GM13977 (cell line): ENCODE measurements around the gene ZNF341.

Experiments
- DNase-seq: peaks from one replicate; pipeline ENCODE4 v3.0.0; 2012; ENCODE audit warnings: low spot score
- CTCF ChIP-seq: IDR thresholded peaks from 2 replicates; pipeline ENCODE4 v1.5.1; 2012; ENCODE audit warnings: mild to moderate bottlenecking, control low read depth; ENCODE audit not compliant: insufficient read depth; ENCODE audit errors: extremely low read depth, missing control alignments
- in situ Hi-C: fragments of 300-500 bp; cut with MboI; formaldehyde crosslinking; loops from one replicate; pipeline ENCODE4 v1.12.0; 2022; ENCODE audit warnings: low sequenced_read_pairs, low pct_unique_long_range_greater_than_20kb, mixed read lengths, inconsistent platforms; ENCODE audit not compliant: unreplicated experiment

Gene ZNF341

GRCh38 chr20:33710681-33711445 lies 20.9 kb upstream of the ZNF341 start:
- TF ChIP-seq CTCF = no peak
- no peak for DNase-seq
- in situ Hi-C loops = no loop called here

- no peak for TF ChIP-seq CTCF
- in situ Hi-C loops = no loop called here
- no peak for DNase-seq
These were observed 20.4 kb upstream of the ZNF341 start for GRCh38 chr20:33711446-33711738.

- in situ Hi-C loops = no loop called here
- no peak for DNase-seq
- no peak for TF ChIP-seq CTCF
These were observed 17.9 kb upstream of the ZNF341 start for GRCh38 chr20:33713865-33714367.

GRCh38 chr20:33716498-33716897 lies 15.3 kb upstream of the ZNF341 start:
- in situ Hi-C loops = no loop called here
- no peak for DNase-seq
- TF ChIP-seq CTCF = no peak

- in situ Hi-C loops = no loop called here
- DNase-seq = no peak
- TF ChIP-seq CTCF = no peak
These were observed 12.4 kb upstream of the ZNF341 start for GRCh38 chr20:33719277-33719988.

- in situ Hi-C loops = no loop called here
- DNase-seq = peak; percentile 97
- TF ChIP-seq CTCF = no peak
These were observed 11.6 kb upstream of the ZNF341 start, which contains the start of gene PXMP4 for GRCh38 chr20:33719989-33720709. TSS of gene PXMP4 (minus strand) at chr20:33720310. CDS start at chr20:33720207, 103 bp downstream.
